HEK293 (cell line): ENCODE results near the gene TXLNA.

Experiments used
- BCL11B ChIP-seq: fragments of 450-650 bp; formaldehyde crosslinking; IDR thresholded peaks from 2 replicates; pipeline ENCODE4 v1.5.1; 2016; ENCODE audit warnings: low read depth, missing biosample characterization, missing genetic modification characterization
- EGR2 ChIP-seq: fragments of 450-650 bp; formaldehyde crosslinking; IDR thresholded peaks from 2 replicates; pipeline ENCODE4 v1.5.1; 2016; ENCODE audit warnings: low read depth, missing biosample characterization, missing genetic modification characterization
- GLIS2 ChIP-seq: fragments of 450-650 bp; formaldehyde crosslinking; IDR thresholded peaks from 2 replicates; pipeline ENCODE4 v1.5.1; 2016; ENCODE audit warnings: missing biosample characterization, missing genetic modification characterization
- HOXA7 ChIP-seq: sonication (generic); formaldehyde crosslinking; IDR thresholded peaks from 2 replicates; pipeline ENCODE4 v1.8.1; 2022; ENCODE audit warnings: missing genetic modification reagents, borderline replicate concordance
- IKZF3 ChIP-seq: fragments of 450-650 bp; IDR thresholded peaks from 2 replicates; pipeline ENCODE4 v1.5.0; 2018; ENCODE audit warnings: missing biosample characterization, mild to moderate bottlenecking, missing genetic modification characterization, moderate library complexity
- KLF16 ChIP-seq: fragments of 450-650 bp; formaldehyde crosslinking; IDR thresholded peaks from 2 replicates; pipeline ENCODE4 v1.5.1; 2017; ENCODE audit warnings: missing biosample characterization, missing genetic modification characterization
- MZF1 ChIP-seq: fragments of 450-650 bp; formaldehyde crosslinking; IDR thresholded peaks from 2 replicates; pipeline ENCODE4 v1.5.1; 2017; ENCODE audit warnings: missing biosample characterization, missing genetic modification characterization, borderline replicate concordance
- PATZ1 ChIP-seq: fragments of 450-650 bp; formaldehyde crosslinking; IDR thresholded peaks from 2 replicates; pipeline ENCODE4 v1.5.1; 2016; ENCODE audit warnings: missing biosample characterization, missing genetic modification characterization
- PRDM1 ChIP-seq: fragments of 450-650 bp; formaldehyde crosslinking; IDR thresholded peaks from 2 replicates; pipeline ENCODE4; 2016; ENCODE audit warnings: missing biosample characterization, missing genetic modification characterization
- SALL2 ChIP-seq: fragments of 450-650 bp; formaldehyde crosslinking; IDR thresholded peaks from 2 replicates; pipeline ENCODE4 v1.5.0; 2017; ENCODE audit warnings: missing biosample characterization, mild to moderate bottlenecking, missing genetic modification characterization, borderline replicate concordance
- SCRT2 ChIP-seq: fragments of 450-650 bp; formaldehyde crosslinking; IDR thresholded peaks from 2 replicates; pipeline ENCODE4 v1.5.1; 2016; ENCODE audit warnings: missing biosample characterization, missing genetic modification characterization
- SP2 ChIP-seq: fragments of 450-650 bp; formaldehyde crosslinking; IDR thresholded peaks from 2 replicates; pipeline ENCODE4 v1.5.1; 2016; ENCODE audit warnings: missing biosample characterization, missing genetic modification characterization
- SP3 ChIP-seq: fragments of 450-650 bp; formaldehyde crosslinking; IDR thresholded peaks from 2 replicates; pipeline ENCODE4 v1.5.1; 2016; ENCODE audit warnings: missing biosample characterization, missing genetic modification characterization
- TCF7L2 ChIP-seq: IDR thresholded peaks from 2 replicates; pipeline ENCODE4 v1.6.1; 2011; ENCODE audit warnings: low read depth, mild to moderate bottlenecking, inconsistent platforms, low read length, moderate library complexity, borderline replicate concordance
- TRIM28 ChIP-seq: IDR thresholded peaks from 2 replicates; pipeline ENCODE4 v1.6.1; 2011; ENCODE audit warnings: low read length, control low read depth, borderline replicate concordance
- YY1 ChIP-seq: fragments of 450-650 bp; formaldehyde crosslinking; IDR thresholded peaks from 2 replicates; pipeline ENCODE4 v1.5.1; 2018; ENCODE audit warnings: missing biosample characterization, missing genetic modification characterization
- YY2 ChIP-seq: fragments of 450-650 bp; formaldehyde crosslinking; IDR thresholded peaks from 2 replicates; pipeline ENCODE4 v1.5.1; 2016; ENCODE audit warnings: missing biosample characterization, missing genetic modification characterization
- ZBTB20 ChIP-seq: fragments of 450-650 bp; formaldehyde crosslinking; IDR thresholded peaks from 2 replicates; pipeline ENCODE4 v1.5.1; 2016; ENCODE audit warnings: missing biosample characterization, missing genetic modification characterization
- ZBTB48 ChIP-seq: fragments of 450-650 bp; formaldehyde crosslinking; IDR thresholded peaks from 2 replicates; pipeline ENCODE4 v1.5.1; 2016; ENCODE audit warnings: missing biosample characterization, missing genetic modification characterization
- ZEB2 ChIP-seq: fragments of 450-650 bp; formaldehyde crosslinking; IDR thresholded peaks from 2 replicates; pipeline ENCODE4 v1.5.1; 2016; ENCODE audit warnings: missing biosample characterization, missing genetic modification characterization
- ZFHX2 ChIP-seq: fragments of 450-650 bp; formaldehyde crosslinking; conservative IDR thresholded peaks from 2 replicates; pipeline ENCODE4 v1.5.1; 2016; ENCODE audit warnings: missing biosample characterization, missing genetic modification characterization
- ZNF121 ChIP-seq: fragments of 450-650 bp; formaldehyde crosslinking; IDR thresholded peaks from 2 replicates; pipeline ENCODE4 v1.5.1; 2016; ENCODE audit warnings: missing biosample characterization, missing genetic modification characterization
- ZNF2 ChIP-seq: fragments of 450-650 bp; formaldehyde crosslinking; IDR thresholded peaks from 2 replicates; pipeline ENCODE4 v1.5.1; 2016; ENCODE audit warnings: missing biosample characterization, missing genetic modification characterization
- ZNF211 ChIP-seq: fragments of 450-650 bp; formaldehyde crosslinking; IDR thresholded peaks from 2 replicates; pipeline ENCODE4 v1.5.1; 2016; ENCODE audit warnings: low read depth, missing biosample characterization, missing genetic modification characterization
- ZNF48 ChIP-seq: fragments of 450-650 bp; formaldehyde crosslinking; IDR thresholded peaks from 2 replicates; pipeline ENCODE4 v1.5.1; 2016; ENCODE audit warnings: missing biosample characterization, missing genetic modification characterization
- ZNF549 ChIP-seq: fragments of 450-650 bp; IDR thresholded peaks from 2 replicates; pipeline ENCODE4 v1.5.1; 2018; ENCODE audit warnings: missing biosample characterization, missing genetic modification characterization, mild to moderate bottlenecking, inconsistent platforms, moderate library complexity
- ZNF555 ChIP-seq: fragments of 450-650 bp; formaldehyde crosslinking; conservative IDR thresholded peaks from 2 replicates; pipeline ENCODE4 v1.5.1; 2017; ENCODE audit warnings: missing biosample characterization, mild to moderate bottlenecking, missing genetic modification characterization, inconsistent platforms
- ZNF558 ChIP-seq: fragments of 450-650 bp; formaldehyde crosslinking; IDR thresholded peaks from 2 replicates; pipeline ENCODE4 v1.5.1; 2016; ENCODE audit warnings: missing biosample characterization, missing genetic modification characterization
- ZNF585B ChIP-seq: fragments of 450-650 bp; formaldehyde crosslinking; IDR thresholded peaks from 2 replicates; pipeline ENCODE4 v1.5.1; 2016; ENCODE audit warnings: missing biosample characterization, missing genetic modification characterization
- ZNF610 ChIP-seq: fragments of 450-650 bp; formaldehyde crosslinking; IDR thresholded peaks from 2 replicates; pipeline ENCODE4 v1.5.1; 2016; ENCODE audit warnings: missing biosample characterization, missing genetic modification characterization, borderline replicate concordance
- ZNF629 ChIP-seq: fragments of 450-650 bp; formaldehyde crosslinking; IDR thresholded peaks from 2 replicates; pipeline ENCODE4 v1.5.1; 2017; ENCODE audit warnings: missing biosample characterization, missing genetic modification characterization
- ZNF76 ChIP-seq: fragments of 450-650 bp; formaldehyde crosslinking; IDR thresholded peaks from 2 replicates; pipeline ENCODE4; 2016; ENCODE audit warnings: low read depth, missing biosample characterization, missing genetic modification characterization, borderline replicate concordance
- ZSCAN16 ChIP-seq: fragments of 450-650 bp; formaldehyde crosslinking; IDR thresholded peaks from 2 replicates; pipeline ENCODE4 v1.5.1; 2016; ENCODE audit warnings: missing biosample characterization, missing genetic modification characterization
- ZSCAN23 ChIP-seq: fragments of 450-650 bp; formaldehyde crosslinking; IDR thresholded peaks from 2 replicates; pipeline ENCODE4 v1.5.1; 2016; ENCODE audit warnings: missing biosample characterization, missing genetic modification characterization
- TF ChIP-seq, protein P1 (sequence below): fragments of 450-650 bp; formaldehyde crosslinking; IDR thresholded peaks from 2 replicates; pipeline ENCODE4 v1.5.1; 2016; ENCODE audit warnings: missing biosample characterization, missing genetic modification characterization

The TXLNA gene

DNA sequence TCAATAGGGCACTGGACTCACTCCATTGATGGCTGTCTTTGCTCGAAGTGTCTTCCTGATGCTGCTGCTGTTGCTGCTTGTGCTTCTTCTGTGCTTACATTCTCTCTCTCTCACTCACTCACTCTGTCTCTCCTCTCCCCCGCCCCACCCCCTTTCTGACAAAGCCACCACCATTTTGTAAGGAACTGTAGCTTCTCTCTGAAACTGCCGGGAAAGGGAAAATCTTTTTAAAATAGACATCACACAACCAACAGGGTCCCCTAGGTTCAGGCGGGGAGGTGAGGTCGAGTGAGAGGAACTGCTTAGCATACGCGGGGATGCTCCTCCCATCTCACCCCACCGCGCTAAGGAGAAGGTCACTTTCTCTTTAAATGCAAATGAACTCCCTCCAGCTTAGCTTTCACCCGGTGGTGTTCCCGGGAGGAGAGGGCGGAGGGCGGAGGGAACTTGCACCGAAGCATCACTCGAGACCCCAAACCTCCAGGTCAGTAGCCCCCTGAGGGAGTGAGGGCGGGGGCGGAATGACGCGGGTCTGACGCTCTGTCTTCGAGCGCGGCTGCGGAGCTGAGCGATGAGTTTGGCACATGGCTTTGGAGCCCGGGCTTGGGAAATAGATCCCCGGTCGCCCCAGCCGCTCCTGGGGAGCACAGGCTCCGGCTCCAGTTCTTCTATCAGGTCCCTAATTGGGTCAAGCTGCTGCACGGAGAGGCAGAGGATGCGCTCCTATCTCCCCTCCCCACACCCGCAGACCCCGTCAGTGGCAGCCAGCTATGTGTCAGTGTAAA lies 20.9 kb downstream of the TXLNA start, which contains the start of gene CCDC28B (continued):
- no peak for TF ChIP-seq BCL11B (tag by site-specific recombination)
- peak; percentile 69; the same call in 1 of the 2 replicates for TF ChIP-seq SCRT2
- TF ChIP-seq ZNF629 (tag by site-specific recombination) = peak; percentile 72
- TF ChIP-seq SP3 (tag by site-specific recombination) = peak; percentile 49
- peak; percentile 85 for TF ChIP-seq PATZ1
- TF ChIP-seq ZSCAN23 (tag by site-specific recombination) = peak; percentile 50; the same call in 1 of the 2 replicates
- TF ChIP-seq TRIM28 = 0 out of 2 replicates have a peak, but pooled peaks have one; percentile 52
- TF ChIP-seq SALL2 (tag by site-specific recombination) = no peak
- TF ChIP-seq ZNF558 (tag by site-specific recombination) = no peak
- TF ChIP-seq SP2 = peak; percentile 51
- TF ChIP-seq KLF16 (tag by site-specific recombination) = 0 out of 2 replicates have a peak, but pooled peaks have one; percentile 31
- TF ChIP-seq ZNF121 (tag by site-specific recombination) = peak; percentile 78; the same call in 1 of the 2 replicates
- TF ChIP-seq ZFHX2 = peak; percentile 74
- peak; percentile 26; the same call in 1 of the 2 replicates for TF ChIP-seq YY1 (tag by site-specific recombination)
- TF ChIP-seq PRDM1 (tag by site-specific recombination) = peak; percentile 95
- TF ChIP-seq YY2 (tag by site-specific recombination) = no peak
- no peak for TF ChIP-seq ZNF48
- 0 out of 2 replicates have a peak, but pooled peaks have one; percentile 28 for TF ChIP-seq IKZF3 (tag by site-specific recombination)
- TF ChIP-seq EGR2 (tag by site-specific recombination) = no peak
- peak; percentile 78; the same call in 1 of the 2 replicates for TF ChIP-seq ZBTB20 (tag by site-specific recombination)
- TF ChIP-seq ZNF555 (tag by site-specific recombination) = no peak
- TF ChIP-seq ZSCAN16 (tag by site-specific recombination) = no peak
- peak; percentile 73 for TF ChIP-seq ZEB2 (tag by site-specific recombination)
- TF ChIP-seq, protein P1, sequence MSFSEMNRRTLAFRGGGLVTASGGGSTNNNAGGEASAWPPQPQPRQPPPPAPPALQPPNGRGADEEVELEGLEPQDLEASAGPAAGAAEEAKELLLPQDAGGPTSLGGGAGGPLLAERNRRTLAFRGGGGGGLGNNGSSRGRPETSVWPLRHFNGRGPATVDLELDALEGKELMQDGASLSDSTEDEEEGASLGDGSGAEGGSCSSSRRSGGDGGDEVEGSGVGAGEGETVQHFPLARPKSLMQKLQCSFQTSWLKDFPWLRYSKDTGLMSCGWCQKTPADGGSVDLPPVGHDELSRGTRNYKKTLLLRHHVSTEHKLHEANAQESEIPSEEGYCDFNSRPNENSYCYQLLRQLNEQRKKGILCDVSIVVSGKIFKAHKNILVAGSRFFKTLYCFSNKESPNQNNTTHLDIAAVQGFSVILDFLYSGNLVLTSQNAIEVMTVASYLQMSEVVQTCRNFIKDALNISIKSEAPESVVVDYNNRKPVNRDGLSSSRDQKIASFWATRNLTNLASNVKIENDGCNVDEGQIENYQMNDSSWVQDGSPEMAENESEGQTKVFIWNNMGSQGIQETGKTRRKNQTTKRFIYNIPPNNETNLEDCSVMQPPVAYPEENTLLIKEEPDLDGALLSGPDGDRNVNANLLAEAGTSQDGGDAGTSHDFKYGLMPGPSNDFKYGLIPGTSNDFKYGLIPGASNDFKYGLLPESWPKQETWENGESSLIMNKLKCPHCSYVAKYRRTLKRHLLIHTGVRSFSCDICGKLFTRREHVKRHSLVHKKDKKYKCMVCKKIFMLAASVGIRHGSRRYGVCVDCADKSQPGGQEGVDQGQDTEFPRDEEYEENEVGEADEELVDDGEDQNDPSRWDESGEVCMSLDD = 0 out of 2 replicates have a peak, but pooled peaks have one; percentile 24
- TF ChIP-seq GLIS2 = peak; percentile 92
- no peak for TF ChIP-seq ZNF549
- TF ChIP-seq HOXA7 = no peak
- TF ChIP-seq MZF1 (tag by site-specific recombination) = no peak
- TF ChIP-seq ZNF585B (tag by site-specific recombination) = no peak
- TF ChIP-seq ZNF2 (tag by site-specific recombination) = peak; percentile 36
- no peak for TF ChIP-seq ZNF211 (tag by site-specific recombination)
- peak; percentile 56 for TF ChIP-seq ZBTB48 (tag by site-specific recombination)
- TF ChIP-seq ZNF610 = no peak
- peak; percentile 39; the same call in 1 of the 2 replicates for TF ChIP-seq ZNF76
- TF ChIP-seq TCF7L2 = no peak
